A549 (cell line): ENCODE measurements around the gene GPR146. TPM values are rescaled to one million over a fixed set of nuclear protein-coding genes. Genes with fewer than 3 reads are reported as not detected.

Experiments used
- ATAC-seq, 2 experiments: fragments of 200-7000 bp in 1 of 2; fragments of >200 bp in 1 of 2; cut with Nextera tagmentation in 1 of 2; cut with Tn5 transposase in 1 of 2; 3 replicates each; pipeline versions ENCODE4 v1.8.0 to v1.9.1; 2018 to 2020; ENCODE audit warnings: mild to moderate bottlenecking in 1 of 2, moderate library complexity in 1 of 2
- CTCF ChIA-PET: fragments of 300-600 bp; sonication (Branson Sonifier 250); formaldehyde crosslinking; extraction: SDS; loops from one replicate; lab custom pipeline; 2021; ENCODE audit warnings: antibody characterized with exemption, inconsistent platforms; lab: Yijun Ruan, JAX
- POLR2A ChIA-PET: fragments of 350-600 bp; formaldehyde crosslinking; extraction: SDS; loops from one replicate; lab custom pipeline; 2021; ENCODE audit warnings: antibody characterized with exemption, inconsistent platforms; lab: Yijun Ruan, JAX
- DNase-seq, 2 experiments: peaks; one replicate each; pipeline versions ENCODE4 v3.0.0 to v3.0.0-alpha.2; 2011 to 2016; ENCODE audit warnings: low read depth in 1 of 2, low spot score in 1 of 2
- FAIRE-seq: peaks from 2 replicates; lab custom pipeline; 2011; peaks lifted over from hg19 to GRCh38; lab: Jason Lieb, UNC
- H3K27ac ChIP-seq, 2 experiments: fragments of >200 bp; sonication (Bioruptor Twin); formaldehyde crosslinking; 3 replicates each; pipeline ENCODE4 v1.5.1; 2016 to 2017
- H3K4me1 ChIP-seq: fragments of >200 bp; sonication (Bioruptor Twin); formaldehyde crosslinking; 3 replicates; pipeline ENCODE4 v1.6.1; 2016
- H3K4me2 ChIP-seq: fragments of >200 bp; sonication (Bioruptor Twin); formaldehyde crosslinking; 3 replicates; pipeline ENCODE4 v1.6.1; 2016
- H3K4me3 ChIP-seq: fragments of >200 bp; sonication (Bioruptor Twin); formaldehyde crosslinking; 3 replicates; pipeline ENCODE4 v1.5.1; 2016
- H3K9me3 ChIP-seq: fragments of >200 bp; sonication (Bioruptor Twin); formaldehyde crosslinking; 3 replicates; pipeline ENCODE4 v1.6.1; 2016
- BHLHE40 ChIP-seq: IDR thresholded peaks from 2 replicates; pipeline ENCODE4 v1.6.1; 2012; ENCODE audit warnings: low read depth, low read length, inconsistent platforms
- CBX2 ChIP-seq: fragments of 200-600 bp; sonication (generic); IDR thresholded peaks from 2 replicates; pipeline ENCODE4 v1.6.1; 2016; ENCODE audit warnings: low read depth, mild to moderate bottlenecking, borderline replicate concordance
- CHD2 ChIP-seq: fragments of 150-350 bp; IDR thresholded peaks from 2 replicates; pipeline ENCODE4 v1.6.1; 2014; ENCODE audit warnings: low read length; ENCODE audit not compliant: partially characterized antibody
- CHD4 ChIP-seq: fragments of 200-600 bp; sonication (generic); IDR thresholded peaks from 2 replicates; pipeline ENCODE4 v1.6.1; 2016; ENCODE audit warnings: antibody characterized with exemption, mild to moderate bottlenecking, borderline replicate concordance
- ELK1 ChIP-seq: fragments of 150-350 bp; IDR thresholded peaks from 2 replicates; pipeline ENCODE4 v1.6.1; 2014; ENCODE audit warnings: low read depth, mild to moderate bottlenecking, low read length
- FOXS1 ChIP-seq: fragments of 250-450 bp; sonication (Bioruptor Pico); IDR thresholded peaks from 2 replicates; pipeline ENCODE4 v1.5.0; 2020; ENCODE audit warnings: mild to moderate bottlenecking, moderate library complexity
- HDAC2 ChIP-seq: fragments of 200-600 bp; sonication (generic); IDR thresholded peaks from 2 replicates; pipeline ENCODE4 v1.6.1; 2016
- HES2 ChIP-seq: fragments of >200 bp; sonication (Bioruptor Twin); formaldehyde crosslinking; IDR thresholded peaks from 2 replicates; pipeline ENCODE4 v1.6.1; 2016
- HEYL ChIP-seq: fragments of 250-450 bp; sonication (Bioruptor Pico); IDR thresholded peaks from 2 replicates; pipeline ENCODE4 v1.8.0; 2021; ENCODE audit warnings: mild to moderate bottlenecking, moderate library complexity
- HOXA7 ChIP-seq: fragments of 250-450 bp; sonication (Bioruptor Pico); IDR thresholded peaks from 2 replicates; pipeline ENCODE4 v1.5.0; 2020; ENCODE audit warnings: mild to moderate bottlenecking, moderate library complexity
- HOXB5 ChIP-seq: fragments of 250-450 bp; sonication (Bioruptor Pico); IDR thresholded peaks from 2 replicates; pipeline ENCODE4 v1.5.0; 2020; ENCODE audit warnings: mild to moderate bottlenecking, moderate library complexity
- JUN ChIP-seq, 2 experiments: fragments of >200 bp; sonication (Bioruptor Twin); formaldehyde crosslinking; IDR thresholded peaks; 2 replicates in 1 of 2; 3 replicates in 1 of 2; pipeline ENCODE4 v1.6.1; 2016 to 2017
- MAX ChIP-seq: IDR thresholded peaks from 2 replicates; pipeline ENCODE4 v1.6.1; 2012
- MYC ChIP-seq: IDR thresholded peaks from 2 replicates; pipeline ENCODE4 v1.6.1; 2012; ENCODE audit warnings: mild to moderate bottlenecking, inconsistent platforms, low read length, improper control_type of control experiment, borderline replicate concordance
- RAD21 ChIP-seq, 2 experiments: fragments of >200 bp in 1 of 2; sonication (Bioruptor Twin) in 1 of 2; formaldehyde crosslinking in 1 of 2; IDR thresholded peaks in 1 of 2; conservative IDR thresholded peaks in 1 of 2; 2 replicates in 1 of 2; 3 replicates in 1 of 2; pipeline ENCODE4 v1.6.1; 2012 to 2018; ENCODE audit warnings: inconsistent platforms in 1 of 2
- RCOR1 ChIP-seq: fragments of 150-350 bp; IDR thresholded peaks from 2 replicates; pipeline ENCODE4 v1.6.1; 2014; ENCODE audit warnings: antibody characterized with exemption, low read length, low read depth
- RFX5 ChIP-seq: fragments of 450-650 bp; IDR thresholded peaks from 2 replicates; pipeline ENCODE4 v1.7.1; 2014; ENCODE audit warnings: antibody characterized with exemption, mild to moderate bottlenecking, moderate library complexity
- RNF2 ChIP-seq: fragments of 200-600 bp; sonication (generic); IDR thresholded peaks from 2 replicates; pipeline ENCODE4 v1.6.1; 2016; ENCODE audit warnings: low read depth, mild to moderate bottlenecking, antibody characterized with exemption, moderate library complexity, borderline replicate concordance
- SREBF2 ChIP-seq: fragments of 450-650 bp; IDR thresholded peaks from 2 replicates; pipeline ENCODE4 v1.6.1; 2014; ENCODE audit warnings: mild to moderate bottlenecking, moderate library complexity
- TFCP2L1 ChIP-seq: fragments of 250-450 bp; sonication (Bioruptor Pico); IDR thresholded peaks from 2 replicates; pipeline ENCODE4 v1.5.0; 2021; ENCODE audit warnings: mild to moderate bottlenecking
- USF2 ChIP-seq: fragments of 450-650 bp; IDR thresholded peaks from 2 replicates; pipeline ENCODE4 v1.6.1; 2014; ENCODE audit warnings: antibody characterized with exemption
- ZNF302 ChIP-seq: fragments of 250-450 bp; sonication (Bioruptor Pico); IDR thresholded peaks from 2 replicates; pipeline ENCODE4 v1.9.0; 2021; ENCODE audit warnings: inconsistent platforms, mild to moderate bottlenecking, moderate library complexity
- WGBS: methylation state at CpG from one replicate; pipeline ENCODE4 v1.1.6; 2017; ENCODE audit errors: missing lambda C conversion rate; 5-methylcytosine and 5-hydroxymethylcytosine counted together
- polyA plus RNA-seq, 4 experiments: library from polyadenylated mRNA; depleted of rRNA in 3 of 4; stranded (reverse); fragments of >200 nt; fragmentation: RNase III in 1 of 4; extraction: RNeasy Plus Mini Kit Qiagen cat#74134 plus additional on column Dnase treatment in 1 of 4; gene quantifications; 2 replicates in 3 of 4; 3 replicates in 1 of 4; pipeline ENCODE4 v1.2.3, GENCODE V29; 2011 to 2017

GPR146 gene
- polyA plus RNA-seq, 2 of the 4 experiments (the other 2 are of a cell fraction) = 0.50 to 0.75 TPM

GRCh38 chr7:1022356-1022755 lies 22.0 kb upstream of the GPR146 start:
- no peak overlapping the region for H3K27ac ChIP-seq
- POLR2A ChIA-PET = no interaction called here
- TF ChIP-seq RCOR1 (no peak), HES2 (no peak), RNF2 (no peak), FOXS1 (CRISPR knock-in tag) (no peak), SREBF2 (no peak), HOXA7 (CRISPR knock-in tag) (no peak), MAX (no peak), MYC (no peak), RAD21 (conservative IDR thresholded peaks at IDR 0.05 in 1 of 2, IDR thresholded peaks at IDR 0.05 in 1 of 2) (no peak), HOXB5 (CRISPR knock-in tag) (no peak), CBX2 (no peak)
- no peaks in the 10 kb centered on the region for H3K9me3 ChIP-seq
- DNase-seq (no peak), FAIRE-seq (no peak), ATAC-seq (no peak)
- no peak overlapping the region for H3K4me2 ChIP-seq
- CTCF ChIA-PET = interaction anchor here (0.8 to 14.9 kb wide), 5 partner anchors 22 to 155 kb away, joined by 3 to 138 read pairs (median 6); partner anchors contain the start of gene GPR146
- peaks cover 4% of the 10 kb centered on the region; the same call in 1 of the 3 replicates for H3K4me1 ChIP-seq
- no peak overlapping the region for H3K4me3 ChIP-seq
- 95% methylated on average over 17 of the region's 17 CpGs for WGBS

GRCh38 chr7:1022801-1023465 lies 21.4 kb upstream of the GPR146 start:
- FAIRE-seq = no peak
- no peak for DNase-seq
- H3K27ac ChIP-seq = no peak overlapping the region
- no peaks in the 10 kb centered on the region for H3K9me3 ChIP-seq
- no peak for TF ChIP-seq HDAC2
- TF ChIP-seq CHD2 = no peak
- no peak for TF ChIP-seq ZNF302 (CRISPR knock-in tag)
- TF ChIP-seq JUN (IDR thresholded peaks at IDR 0.05) = no peak
- no peak for TF ChIP-seq BHLHE40
- TF ChIP-seq USF2 = no peak
- no peak for TF ChIP-seq CHD4
- TF ChIP-seq HEYL (CRISPR knock-in tag) = no peak
- TF ChIP-seq FOXS1 (CRISPR knock-in tag) = no peak
- TF ChIP-seq TFCP2L1 (CRISPR knock-in tag) = no peak
- no peak for TF ChIP-seq ELK1
- TF ChIP-seq RFX5 = no peak
- CTCF ChIA-PET = interaction anchor here (0.5 to 14.9 kb wide), 5 partner anchors 22 to 160 kb away, joined by 3 to 138 read pairs (median 6); partner anchors contain the start of gene GPR146
- POLR2A ChIA-PET = no interaction called here
- H3K4me1 ChIP-seq = peaks cover 4% of the 10 kb centered on the region; the same call in 1 of the 3 replicates
- ATAC-seq = no peak
- no peak overlapping the region for H3K4me2 ChIP-seq
- no peak overlapping the region for H3K4me3 ChIP-seq
- 94% methylated on average over 35 of the region's 45 CpGs for WGBS
